Skeletal muscle cell (primary cell): Measurements from ENCODE around the gene ZNF135.

Source experiments
- DNase-seq: peaks from one replicate; pipeline ENCODE4 v3.0.0-alpha.2; 2010; ENCODE audit warnings: low read depth
- H3K4me3 ChIP-seq: 2 replicates; pipeline ENCODE4 v1.5.1; 2011; ENCODE audit warnings: low read depth, mild to moderate bottlenecking, control low read depth, low read length, moderate library complexity

The ZNF135 gene

GRCh38 chr19:58044886-58045285, 14.2 kb upstream of the ZNF135 start:
- H3K4me3 ChIP-seq: no peak overlapping the region
- DNase-seq: no peak

- DNase-seq: no peak
- H3K4me3 ChIP-seq: no peak overlapping the region
Observed at GRCh38 chr19:58045411-58046050, 13.6 kb upstream of the ZNF135 start.

GRCh38 chr19:58046856-58047255, 12.2 kb upstream of the ZNF135 start:
- H3K4me3 ChIP-seq: no peak overlapping the region
- no peak for DNase-seq

- no peak overlapping the region for H3K4me3 ChIP-seq
- no peak for DNase-seq
Observed at GRCh38 chr19:58047672-58048071, 11.4 kb upstream of the ZNF135 start.

- H3K4me3 ChIP-seq: no peak overlapping the region
- DNase-seq: no peak
Observed at GRCh38 chr19:58052256-58052655, 6.8 kb upstream of the ZNF135 start.

GRCh38 chr19:58053480-58054156, 5.5 kb upstream of the ZNF135 start:
- DNase-seq: no peak
- no peak overlapping the region for H3K4me3 ChIP-seq

GRCh38 chr19:58054901-58055874, 3.9 kb upstream of the ZNF135 start:
- H3K4me3 ChIP-seq: peak overlapping the region; percentile 36
- DNase-seq: no peak

- no peak overlapping the region for H3K4me3 ChIP-seq
- DNase-seq: no peak
Observed at GRCh38 chr19:58056261-58056660, 2.8 kb upstream of the ZNF135 start.

GRCh38 chr19:58056861-58057260, 2.2 kb upstream of the ZNF135 start:
- no peak overlapping the region for H3K4me3 ChIP-seq
- DNase-seq: no peak

- no peak for DNase-seq
- H3K4me3 ChIP-seq: peak overlapping the region; percentile 53
Observed at GRCh38 chr19:58058467-58058866, 615 bp upstream of the ZNF135 start.

GRCh38 chr19:58059671-58060078, 593 bp downstream of the ZNF135 start:
- H3K4me3 ChIP-seq: peak overlapping the region; percentile 53
- no peak for DNase-seq

- peak overlapping the region; percentile 53 for H3K4me3 ChIP-seq
- no peak for DNase-seq
Observed at GRCh38 chr19:58060231-58060630, 1.1 kb downstream of the ZNF135 start.

- no peak overlapping the region for H3K4me3 ChIP-seq
- no peak for DNase-seq
Observed at GRCh38 chr19:58063712-58064111, 4.6 kb downstream of the ZNF135 start.

GRCh38 chr19:58067240-58067912, 8.3 kb downstream of the ZNF135 start:
- DNase-seq: no peak
- no peak overlapping the region for H3K4me3 ChIP-seq

GRCh38 chr19:58079792-58080191, 20.7 kb downstream of the ZNF135 start:
- H3K4me3 ChIP-seq: no peak overlapping the region
- DNase-seq: no peak

GRCh38 chr19:58083021-58083420, 23.9 kb downstream of the ZNF135 start:
- H3K4me3 ChIP-seq: no peak overlapping the region
- DNase-seq: no peak

GRCh38 chr19:58084596-58085347, 25.7 kb downstream of the ZNF135 start:
- no peak overlapping the region for H3K4me3 ChIP-seq
- DNase-seq: no peak

- no peak overlapping the region for H3K4me3 ChIP-seq
- DNase-seq: no peak
Observed at GRCh38 chr19:58085348-58085875, 26.3 kb downstream of the ZNF135 start.
